K562 (cell line): ENCODE results near the gene WDR83. TPM values are rescaled to one million over a fixed set of nuclear protein-coding genes. Genes with fewer than 3 reads are reported as not detected.

ENCODE experiments used
- BMI1 ChIP-seq: fragments of 150-350 bp; IDR thresholded peaks from 2 replicates; pipeline ENCODE4 v1.6.1; 2014; ENCODE audit warnings: low read length
- CBFA2T2 ChIP-seq: fragments of 450-650 bp; conservative IDR thresholded peaks from 2 replicates; pipeline ENCODE4 v1.6.1; 2017; ENCODE audit warnings: mild to moderate bottlenecking
- CBX1 ChIP-seq: sonication (generic); IDR thresholded peaks from 2 replicates; pipeline ENCODE4 v1.6.1; 2016; ENCODE audit warnings: antibody characterized with exemption, low read depth, mild to moderate bottlenecking
- DDX20 ChIP-seq: fragments of 450-650 bp; IDR thresholded peaks from 2 replicates; pipeline ENCODE4 v1.6.1; 2016; ENCODE audit warnings: missing genetic modification characterization, low read depth, mild to moderate bottlenecking, missing compliant biosample characterization, moderate library complexity
- ETV6 ChIP-seq, 3 experiments: fragments of 150-350 bp in 1 of 3; sonication (generic) in 1 of 3; formaldehyde crosslinking in 1 of 3; IDR thresholded peaks; 2 replicates each; pipeline versions ENCODE4 v1.6.1 to v1.8.0; 2014 to 2022; ENCODE audit warnings: borderline replicate concordance in 2 of 3, low read depth in 2 of 3, antibody characterized with exemption in 1 of 3, low read length in 1 of 3, mild to moderate bottlenecking in 1 of 3, missing genetic modification reagents in 1 of 3
- HDAC3 ChIP-seq: fragments of 450-650 bp; IDR thresholded peaks from 2 replicates; pipeline ENCODE4 v1.6.1; 2018; ENCODE audit warnings: borderline replicate concordance, mild to moderate bottlenecking, moderate library complexity; ENCODE audit not compliant: partially characterized antibody
- HMGN3 ChIP-seq: IDR thresholded peaks from 2 replicates; pipeline ENCODE4 v1.6.1; 2011; ENCODE audit warnings: borderline replicate concordance, low read depth, mild to moderate bottlenecking, mixed read lengths, low read length; ENCODE audit not compliant: insufficient read length; ENCODE audit errors: extremely low read depth
- MAFK ChIP-seq: IDR thresholded peaks from 2 replicates; pipeline ENCODE4 v1.6.1; 2011; ENCODE audit warnings: low read length, improper control_type of control experiment
- MBD2 ChIP-seq: sonication (generic); IDR thresholded peaks from 2 replicates; pipeline ENCODE4 v1.6.1; 2016; ENCODE audit warnings: low read depth, borderline replicate concordance
- NCOA2 ChIP-seq, 2 experiments: fragments of 450-650 bp; IDR thresholded peaks; 2 replicates each; pipeline ENCODE4 v1.6.1; 2018; ENCODE audit warnings: mild to moderate bottlenecking in 2 of 2, moderate library complexity in 1 of 2; ENCODE audit not compliant: partially characterized antibody in 2 of 2
- POLR3G ChIP-seq: IDR thresholded peaks from 2 replicates; pipeline ENCODE4 v1.6.1; 2011; ENCODE audit not compliant: insufficient read length, insufficient replicate concordance; ENCODE audit errors: extremely low read depth
- RBM14 ChIP-seq: fragments of 200-400 bp; formaldehyde crosslinking; IDR thresholded peaks from 2 replicates; pipeline ENCODE4 v1.6.1; 2018; ENCODE audit warnings: low read depth, mild to moderate bottlenecking, low read length, moderate library complexity, borderline replicate concordance; ENCODE audit not compliant: insufficient read depth
- SRF ChIP-seq, 2 experiments: fragments of 250-450, 450-650 bp in 1 of 2; sonication (Bioruptor Pico) in 1 of 2; sonication (generic) in 1 of 2; formaldehyde crosslinking; IDR thresholded peaks; 2 replicates each; pipeline versions ENCODE4 v1.5.0 to v1.5.1; 2020 to 2022; ENCODE audit warnings: mild to moderate bottlenecking in 1 of 2, missing genetic modification reagents in 1 of 2
- WHSC1 ChIP-seq: IDR thresholded peaks from one replicate; pipeline ENCODE4 v1.6.1; 2012; ENCODE audit warnings: low read length, control low read depth, inconsistent platforms
- polyA plus RNA-seq, 8 experiments: library from polyadenylated mRNA; depleted of rRNA in 4 of 8; stranded (reverse) in 5 of 8; unstranded in 3 of 8; fragments of >200 nt; fragmentation: Nextera tagmentation in 2 of 8; fragmentation: Illumina TruSeq in 1 of 8; extraction: Ambion mirVana in 2 of 8; extraction: Trizol in 1 of 8; gene quantifications; 2 replicates each; pipeline versions ENCODE4 v1.2.1 to v1.2.3, GENCODE V29; 2011 to 2014; ENCODE audit warnings: inconsistent platforms in 1 of 8, missing spikeins in 1 of 8
- total RNA-seq, 7 experiments: library from RNA; depleted of rRNA in 6 of 7; stranded (reverse); fragments of >200 nt in 6 of 7; fragmentation: Illumina TruSeq in 2 of 7; extraction: Trizol in 2 of 7; gene quantifications; 2 replicates each; pipeline versions ENCODE4 v1.2.1 to v1.2.3, GENCODE V29; 2011 to 2021; ENCODE audit warnings: low replicate concordance in 1 of 7
- TF ChIP-seq, protein P1 (sequence below), 2 experiments: IDR thresholded peaks; 2 replicates each; pipeline ENCODE4 v1.6.1; 2012; ENCODE audit warnings: improper control_type of control experiment in 2 of 2, low read depth in 2 of 2, low read length in 2 of 2, borderline replicate concordance in 1 of 2
- TF ChIP-seq, protein P2 (sequence below): fragments of 450-650 bp; IDR thresholded peaks from 2 replicates; pipeline ENCODE4 v1.7.1; 2018; ENCODE audit warnings: mild to moderate bottlenecking, low read depth; ENCODE audit not compliant: partially characterized antibody
- TF ChIP-seq, protein P3 (sequence below): sonication (generic); formaldehyde crosslinking; IDR thresholded peaks from 2 replicates; pipeline ENCODE4 v1.8.0; 2022; ENCODE audit warnings: mild to moderate bottlenecking, missing genetic modification reagents, borderline replicate concordance

WDR83 gene
- total and polyA plus RNA-seq, 9 of the 15 experiments (the other 6 are each of a cell fraction or from before 2014, with no cell fraction given) = 0.52 to 21.3 (median 4.2) TPM

DNA sequence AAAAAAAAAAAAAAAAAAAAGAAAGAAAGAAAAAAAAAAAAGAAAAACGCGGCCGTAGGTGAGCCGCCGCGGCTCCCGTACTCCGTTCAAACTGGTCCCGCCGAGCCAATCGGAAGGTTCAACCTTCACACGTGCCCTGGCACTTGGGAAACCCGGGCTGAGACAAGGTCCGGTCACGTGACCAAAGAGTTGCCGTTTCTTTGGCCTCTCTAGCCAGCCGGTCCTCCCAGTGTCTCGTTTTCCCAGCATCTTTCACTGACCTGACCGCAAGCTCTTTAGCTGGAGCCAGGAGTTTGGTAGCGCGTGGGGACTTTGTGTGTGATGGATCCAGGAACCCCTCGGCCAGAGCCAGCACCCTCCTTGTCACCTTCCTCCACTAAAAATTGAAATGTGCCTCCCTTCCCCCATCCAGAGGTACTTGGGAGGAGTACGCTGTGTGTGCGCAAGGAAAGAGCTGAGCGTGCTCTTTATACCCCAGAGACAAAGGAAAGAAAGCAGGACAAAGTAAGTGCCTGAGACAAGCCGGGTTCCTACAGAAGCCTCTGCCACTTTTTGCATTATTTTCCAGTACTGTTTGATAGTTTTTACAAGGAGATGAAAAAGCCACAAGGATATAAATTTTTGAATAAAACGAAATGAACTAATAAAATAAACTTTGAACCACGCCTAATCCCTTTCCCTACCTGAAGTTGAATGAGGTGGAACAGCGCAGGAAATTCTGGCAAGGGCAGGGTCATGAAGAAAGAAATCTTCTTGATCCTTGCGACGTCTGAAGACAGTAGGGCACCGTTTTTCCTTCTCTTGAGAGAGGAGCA is 56.2 kb downstream of the WDR83 start (continued):
- TF ChIP-seq, protein P1, sequence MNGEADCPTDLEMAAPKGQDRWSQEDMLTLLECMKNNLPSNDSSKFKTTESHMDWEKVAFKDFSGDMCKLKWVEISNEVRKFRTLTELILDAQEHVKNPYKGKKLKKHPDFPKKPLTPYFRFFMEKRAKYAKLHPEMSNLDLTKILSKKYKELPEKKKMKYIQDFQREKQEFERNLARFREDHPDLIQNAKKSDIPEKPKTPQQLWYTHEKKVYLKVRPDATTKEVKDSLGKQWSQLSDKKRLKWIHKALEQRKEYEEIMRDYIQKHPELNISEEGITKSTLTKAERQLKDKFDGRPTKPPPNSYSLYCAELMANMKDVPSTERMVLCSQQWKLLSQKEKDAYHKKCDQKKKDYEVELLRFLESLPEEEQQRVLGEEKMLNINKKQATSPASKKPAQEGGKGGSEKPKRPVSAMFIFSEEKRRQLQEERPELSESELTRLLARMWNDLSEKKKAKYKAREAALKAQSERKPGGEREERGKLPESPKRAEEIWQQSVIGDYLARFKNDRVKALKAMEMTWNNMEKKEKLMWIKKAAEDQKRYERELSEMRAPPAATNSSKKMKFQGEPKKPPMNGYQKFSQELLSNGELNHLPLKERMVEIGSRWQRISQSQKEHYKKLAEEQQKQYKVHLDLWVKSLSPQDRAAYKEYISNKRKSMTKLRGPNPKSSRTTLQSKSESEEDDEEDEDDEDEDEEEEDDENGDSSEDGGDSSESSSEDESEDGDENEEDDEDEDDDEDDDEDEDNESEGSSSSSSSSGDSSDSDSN (IDR thresholded peaks at IDR 0.05; ENCODE audit: borderline replicate concordance in 1 of 2, low read depth in 2 of 2, low read length in 2 of 2) = no peak
- no peak; the same call in 1 of the 2 replicates for TF ChIP-seq MBD2
- no peak for TF ChIP-seq ETV6 (IDR thresholded peaks at IDR 0.05; ENCODE audit: borderline replicate concordance in 1 of 2, low read depth in 2 of 2, low read length in 1 of 2)
- no peak for TF ChIP-seq ETV6 (CRISPR knock-in tag; IDR thresholded peaks at IDR 0.05; ENCODE audit: borderline replicate concordance)
- TF ChIP-seq WHSC1 = no peak
- TF ChIP-seq DDX20 = no peak
- TF ChIP-seq NCOA2 (IDR thresholded peaks at IDR 0.05; ENCODE audit: partially characterized antibody in 2 of 2) = no peak
- TF ChIP-seq, protein P2, sequence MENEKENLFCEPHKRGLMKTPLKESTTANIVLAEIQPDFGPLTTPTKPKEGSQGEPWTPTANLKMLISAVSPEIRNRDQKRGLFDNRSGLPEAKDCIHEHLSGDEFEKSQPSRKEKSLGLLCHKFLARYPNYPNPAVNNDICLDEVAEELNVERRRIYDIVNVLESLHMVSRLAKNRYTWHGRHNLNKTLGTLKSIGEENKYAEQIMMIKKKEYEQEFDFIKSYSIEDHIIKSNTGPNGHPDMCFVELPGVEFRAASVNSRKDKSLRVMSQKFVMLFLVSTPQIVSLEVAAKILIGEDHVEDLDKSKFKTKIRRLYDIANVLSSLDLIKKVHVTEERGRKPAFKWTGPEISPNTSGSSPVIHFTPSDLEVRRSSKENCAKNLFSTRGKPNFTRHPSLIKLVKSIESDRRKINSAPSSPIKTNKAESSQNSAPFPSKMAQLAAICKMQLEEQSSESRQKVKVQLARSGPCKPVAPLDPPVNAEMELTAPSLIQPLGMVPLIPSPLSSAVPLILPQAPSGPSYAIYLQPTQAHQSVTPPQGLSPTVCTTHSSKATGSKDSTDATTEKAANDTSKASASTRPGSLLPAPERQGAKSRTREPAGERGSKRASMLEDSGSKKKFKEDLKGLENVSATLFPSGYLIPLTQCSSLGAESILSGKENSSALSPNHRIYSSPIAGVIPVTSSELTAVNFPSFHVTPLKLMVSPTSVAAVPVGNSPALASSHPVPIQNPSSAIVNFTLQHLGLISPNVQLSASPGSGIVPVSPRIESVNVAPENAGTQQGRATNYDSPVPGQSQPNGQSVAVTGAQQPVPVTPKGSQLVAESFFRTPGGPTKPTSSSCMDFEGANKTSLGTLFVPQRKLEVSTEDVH = peak; percentile 64
- no peak for TF ChIP-seq POLR3G
- TF ChIP-seq HMGN3 = peak; percentile 42
- TF ChIP-seq, protein P3, sequence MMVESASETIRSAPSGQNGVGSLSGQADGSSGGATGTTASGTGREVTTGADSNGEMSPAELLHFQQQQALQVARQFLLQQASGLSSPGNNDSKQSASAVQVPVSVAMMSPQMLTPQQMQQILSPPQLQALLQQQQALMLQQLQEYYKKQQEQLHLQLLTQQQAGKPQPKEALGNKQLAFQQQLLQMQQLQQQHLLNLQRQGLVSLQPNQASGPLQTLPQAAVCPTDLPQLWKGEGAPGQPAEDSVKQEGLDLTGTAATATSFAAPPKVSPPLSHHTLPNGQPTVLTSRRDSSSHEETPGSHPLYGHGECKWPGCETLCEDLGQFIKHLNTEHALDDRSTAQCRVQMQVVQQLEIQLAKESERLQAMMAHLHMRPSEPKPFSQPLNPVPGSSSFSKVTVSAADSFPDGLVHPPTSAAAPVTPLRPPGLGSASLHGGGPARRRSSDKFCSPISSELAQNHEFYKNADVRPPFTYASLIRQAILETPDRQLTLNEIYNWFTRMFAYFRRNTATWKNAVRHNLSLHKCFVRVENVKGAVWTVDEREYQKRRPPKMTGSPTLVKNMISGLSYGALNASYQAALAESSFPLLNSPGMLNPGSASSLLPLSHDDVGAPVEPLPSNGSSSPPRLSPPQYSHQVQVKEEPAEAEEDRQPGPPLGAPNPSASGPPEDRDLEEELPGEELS (CRISPR knock-in tag) = 0 out of 2 replicates have a peak, but pooled peaks have one; percentile 47
- no peak for TF ChIP-seq RBM14
- 0 out of 2 replicates have a peak, but pooled peaks have one; percentile 41 for TF ChIP-seq MAFK
- no peak for TF ChIP-seq BMI1
- TF ChIP-seq CBFA2T2 = peak; percentile 99
- TF ChIP-seq CBX1 = no peak
- no peak for TF ChIP-seq SRF (CRISPR knock-in tag; IDR thresholded peaks at IDR 0.05)
- TF ChIP-seq HDAC3 = no peak
